Type B pancreatic cell (in vitro differentiated cells): ENCODE data around the gene ITCH. TPM values are rescaled to one million over a fixed set of nuclear protein-coding genes. Genes with fewer than 3 reads are reported as not detected.

Source experiments
- DNase-seq: peaks from one replicate; pipeline ENCODE4 v3.0.0; 2021; ENCODE audit warnings: mixed read lengths; ENCODE audit not compliant: unreplicated experiment; ENCODE audit errors: extremely low spot score
- H3K27ac Mint-ChIP-seq: 2 replicates; pipeline ENCODE4 v1.8.0; 2021; ENCODE audit warnings: mild to moderate bottlenecking, mixed read lengths
- H3K27me3 Mint-ChIP-seq: 2 replicates; pipeline ENCODE4 v1.8.0; 2021; ENCODE audit warnings: mixed read lengths
- H3K36me3 Mint-ChIP-seq: 2 replicates; pipeline ENCODE4 v1.8.0; 2021; ENCODE audit warnings: mixed read lengths
- H3K4me1 Mint-ChIP-seq: one replicate; pipeline ENCODE4 v1.8.0; 2021; ENCODE audit warnings: mixed read lengths; ENCODE audit not compliant: unreplicated experiment
- H3K4me3 Mint-ChIP-seq: 2 replicates; pipeline ENCODE4 v1.8.0; 2021; ENCODE audit warnings: mild to moderate bottlenecking, mixed read lengths
- H3K9me3 Mint-ChIP-seq: 2 replicates; pipeline ENCODE4 v1.8.0; 2021; ENCODE audit warnings: mixed read lengths
- total RNA-seq: library from RNA; stranded (reverse); gene quantifications from 2 replicates; pipeline ENCODE4 v1.2.1, GENCODE V29; 2021; ENCODE audit warnings: low replicate concordance
- TF ChIP-seq, protein P1 (sequence below): fragments of 200-600 bp; sonication (generic); conservative IDR thresholded peaks from 2 replicates; pipeline ENCODE4 v1.5.0; 2021; ENCODE audit warnings: antibody characterized with exemption, mild to moderate bottlenecking

The ITCH gene
- total RNA-seq, 1 donor from 2014 or later, result 77.2 TPM

DNA sequence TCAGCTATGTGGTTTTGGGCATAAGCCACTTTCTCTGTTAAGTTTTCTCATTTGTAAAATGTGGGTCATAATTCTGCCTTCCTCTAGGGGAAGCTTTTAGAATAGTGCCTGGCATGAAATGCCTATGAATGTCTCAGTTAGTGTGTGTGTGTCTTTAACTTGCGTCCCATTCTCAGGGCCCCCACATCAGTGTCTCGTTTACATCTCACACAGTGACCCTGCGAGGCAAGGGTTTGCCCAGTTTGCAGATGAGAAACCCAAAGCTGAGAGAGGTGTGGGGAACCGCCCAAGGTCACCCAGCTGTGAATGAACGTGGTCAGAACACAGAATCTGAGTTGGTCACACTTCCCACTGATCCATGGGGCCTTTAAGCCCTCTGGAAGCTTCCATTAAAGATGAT is 167.3 kb downstream of the ITCH start:
- DNase-seq, result no peak
- no peaks in the 10 kb centered on the region for H3K27me3 Mint-ChIP-seq
- peak overlapping the region; percentile 72 for H3K27ac Mint-ChIP-seq
- peaks cover 22% of the 10 kb centered on the region for H3K4me1 Mint-ChIP-seq
- H3K4me3 Mint-ChIP-seq, result no peak overlapping the region
- H3K9me3 Mint-ChIP-seq, result no peaks in the 10 kb centered on the region
- TF ChIP-seq, protein P1, sequence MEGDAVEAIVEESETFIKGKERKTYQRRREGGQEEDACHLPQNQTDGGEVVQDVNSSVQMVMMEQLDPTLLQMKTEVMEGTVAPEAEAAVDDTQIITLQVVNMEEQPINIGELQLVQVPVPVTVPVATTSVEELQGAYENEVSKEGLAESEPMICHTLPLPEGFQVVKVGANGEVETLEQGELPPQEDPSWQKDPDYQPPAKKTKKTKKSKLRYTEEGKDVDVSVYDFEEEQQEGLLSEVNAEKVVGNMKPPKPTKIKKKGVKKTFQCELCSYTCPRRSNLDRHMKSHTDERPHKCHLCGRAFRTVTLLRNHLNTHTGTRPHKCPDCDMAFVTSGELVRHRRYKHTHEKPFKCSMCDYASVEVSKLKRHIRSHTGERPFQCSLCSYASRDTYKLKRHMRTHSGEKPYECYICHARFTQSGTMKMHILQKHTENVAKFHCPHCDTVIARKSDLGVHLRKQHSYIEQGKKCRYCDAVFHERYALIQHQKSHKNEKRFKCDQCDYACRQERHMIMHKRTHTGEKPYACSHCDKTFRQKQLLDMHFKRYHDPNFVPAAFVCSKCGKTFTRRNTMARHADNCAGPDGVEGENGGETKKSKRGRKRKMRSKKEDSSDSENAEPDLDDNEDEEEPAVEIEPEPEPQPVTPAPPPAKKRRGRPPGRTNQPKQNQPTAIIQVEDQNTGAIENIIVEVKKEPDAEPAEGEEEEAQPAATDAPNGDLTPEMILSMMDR, result peak; percentile 34
- H3K36me3 Mint-ChIP-seq, result peaks cover 43% of the 10 kb centered on the region

DNA sequence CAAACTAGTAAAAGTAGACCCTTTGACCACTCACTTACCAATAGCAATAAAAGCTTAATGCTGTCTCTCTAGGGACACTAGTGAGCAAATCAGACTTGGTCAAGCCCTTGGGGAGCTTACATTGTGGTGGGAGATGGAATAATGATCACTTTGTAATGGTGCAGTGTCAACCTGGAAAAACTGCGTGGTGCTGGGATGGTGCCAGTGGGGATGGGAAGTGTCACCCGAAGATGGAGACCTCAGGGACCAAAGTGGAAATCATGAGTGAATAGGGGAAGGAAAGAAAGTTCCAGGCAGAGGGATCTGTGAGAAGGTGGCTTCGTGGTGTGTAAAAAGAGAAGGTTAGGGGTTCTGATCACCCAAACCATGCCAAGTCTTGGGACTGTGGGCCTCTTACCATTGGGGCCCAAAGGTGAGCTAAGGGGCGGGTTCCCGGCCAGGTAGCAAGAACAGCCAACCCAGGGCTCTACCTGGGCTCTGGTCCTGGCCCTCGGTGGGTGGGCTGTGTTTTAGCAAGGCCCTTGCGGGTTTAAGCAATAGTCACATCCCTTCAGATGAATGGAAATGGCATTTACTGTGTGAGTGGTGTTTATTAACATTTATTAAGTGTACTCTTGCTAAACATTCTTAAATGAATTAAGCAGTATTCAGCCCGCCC is 168.7 kb downstream of the ITCH start:
- Mint-ChIP-seq H3K4me3 (no peak overlapping the region), H3K4me1 (peaks cover 9% of the 10 kb centered on the region), H3K27me3 (no peaks in the 10 kb centered on the region), H3K9me3 (no peaks in the 10 kb centered on the region), H3K27ac (peak overlapping the region; percentile 30), H3K36me3 (peaks cover 44% of the 10 kb centered on the region)
- TF ChIP-seq, protein P1, result no peak
- DNase-seq, result no peak

DNA sequence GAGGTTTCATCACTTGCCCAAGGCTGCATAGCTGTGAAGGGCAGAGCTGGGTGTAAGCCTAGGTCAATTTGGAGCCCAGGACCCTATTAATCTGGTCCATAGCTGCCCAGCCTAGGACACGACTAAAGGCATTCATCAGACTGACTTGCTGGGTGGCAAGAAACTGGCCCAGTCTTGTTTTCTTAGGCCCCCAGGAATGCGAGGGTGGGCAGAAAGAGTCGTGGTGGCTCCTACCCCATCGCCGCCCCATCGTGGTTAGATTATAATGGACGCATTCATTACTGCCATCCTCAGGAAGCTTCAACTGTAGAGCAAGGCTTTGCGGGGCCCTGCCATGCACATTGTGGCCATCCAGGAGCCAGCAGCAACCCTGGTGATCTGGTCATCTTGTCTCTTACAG is 169.2 kb downstream of the ITCH start:
- TF ChIP-seq, protein P1, result no peak
- no peak for DNase-seq
- H3K27ac Mint-ChIP-seq, result peak overlapping the region; percentile 30
- no peak overlapping the region for H3K4me3 Mint-ChIP-seq
- H3K36me3 Mint-ChIP-seq, result peaks cover 41% of the 10 kb centered on the region
- no peaks in the 10 kb centered on the region for H3K27me3 Mint-ChIP-seq
- no peaks in the 10 kb centered on the region for H3K9me3 Mint-ChIP-seq
- peaks cover 9% of the 10 kb centered on the region for H3K4me1 Mint-ChIP-seq

DNA sequence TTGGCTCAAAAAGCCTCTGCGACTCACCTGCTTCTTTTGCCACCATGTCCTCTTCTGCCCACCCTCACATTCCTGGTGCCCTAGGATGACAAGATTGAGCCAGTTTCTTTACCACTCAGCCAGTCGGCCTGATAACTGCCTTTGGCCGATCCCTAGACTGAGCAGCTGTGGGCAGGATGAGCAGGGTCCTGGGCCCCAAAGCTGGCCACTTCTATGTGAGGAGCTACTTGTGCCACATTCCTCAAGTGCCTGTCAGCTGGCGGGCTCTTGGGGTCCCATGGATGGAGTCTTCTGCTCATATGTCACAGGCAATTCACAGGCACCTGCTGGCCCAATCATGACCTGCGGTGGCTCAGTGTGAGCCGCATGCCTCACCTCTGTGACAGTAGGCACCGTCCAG is 169.7 kb downstream of the ITCH start:
- H3K4me1 Mint-ChIP-seq, result peaks cover 9% of the 10 kb centered on the region
- H3K36me3 Mint-ChIP-seq, result peaks cover 41% of the 10 kb centered on the region
- TF ChIP-seq, protein P1, result no peak
- H3K27me3 Mint-ChIP-seq, result no peaks in the 10 kb centered on the region
- H3K27ac Mint-ChIP-seq, result peak overlapping the region; percentile 30
- DNase-seq, result no peak
- no peaks in the 10 kb centered on the region for H3K9me3 Mint-ChIP-seq
- H3K4me3 Mint-ChIP-seq, result no peak overlapping the region

DNA sequence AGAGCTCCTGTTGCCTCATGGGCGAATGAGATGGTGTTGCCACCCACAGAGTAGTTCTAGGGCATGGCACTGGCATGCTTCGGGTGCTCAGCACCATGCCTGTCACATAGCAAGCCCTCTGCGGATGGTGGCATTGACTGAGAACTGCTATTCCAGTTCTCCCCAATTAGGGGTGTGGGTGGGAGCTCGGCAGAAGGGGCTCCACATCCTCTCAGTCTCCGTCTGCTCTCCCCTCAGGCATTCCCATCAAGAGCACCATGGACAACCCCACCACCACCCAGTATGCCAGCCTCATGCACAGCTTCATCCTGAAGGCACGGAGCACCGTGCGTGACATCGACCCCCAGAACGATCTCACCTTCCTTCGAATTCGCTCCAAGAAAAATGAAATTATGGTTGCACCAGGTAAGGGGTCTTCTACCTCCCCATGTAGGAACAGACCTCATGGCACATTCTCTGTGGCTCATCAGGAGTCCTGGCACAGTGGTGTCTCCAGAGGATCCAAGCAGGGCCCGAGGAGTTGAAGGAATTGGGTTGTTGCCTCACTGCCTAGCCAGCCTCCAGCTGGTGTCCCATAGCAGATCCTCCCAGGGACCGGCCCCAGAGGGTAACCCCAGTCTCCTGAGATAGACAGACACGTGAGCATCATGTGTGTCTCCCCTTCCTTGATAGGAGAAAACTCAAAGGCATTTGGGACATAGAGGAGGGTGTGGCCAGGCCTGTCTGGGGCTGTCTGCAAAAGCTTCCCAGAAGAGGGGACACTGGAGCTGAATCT is 171.5 kb downstream of the ITCH start:
- Mint-ChIP-seq H3K36me3 (peaks cover 36% of the 10 kb centered on the region), H3K9me3 (no peaks in the 10 kb centered on the region), H3K4me3 (no peak overlapping the region), H3K27me3 (no peaks in the 10 kb centered on the region), H3K4me1 (peaks cover 9% of the 10 kb centered on the region), H3K27ac (peak overlapping the region; percentile 41)
- DNase-seq, result no peak
- TF ChIP-seq, protein P1, result no peak
